Endothelial cell of umbilical vein (primary cell): Measurements from ENCODE around the gene NRBP1. TPM values are rescaled to one million over a fixed set of nuclear protein-coding genes. Genes with fewer than 3 reads are reported as not detected.

Experiments
- BruUV-seq: library from RNA; stranded (reverse); fragments of 400-500 nt; replicated peaks from 2 replicates; lab custom pipeline; 2021; lab: Mats Ljungman, UMichigan
- CTCF ChIA-PET: fragments of 300-600, 350-600 bp; sonication (Branson Sonifier 250); formaldehyde crosslinking; loops from one replicate; lab custom pipeline; 2021; ENCODE audit warnings: antibody characterized with exemption, inconsistent platforms; lab: Charles Lee
- POLR2A ChIA-PET: fragments of 300-600, 350-600 bp; sonication (Branson Sonifier 250); formaldehyde crosslinking; loops from one replicate; lab custom pipeline; 2021; ENCODE audit warnings: antibody characterized with exemption, inconsistent platforms; lab: Charles Lee
- DNase-seq: peaks from one replicate; pipeline ENCODE4 v3.0.0-alpha.2; 2011; ENCODE audit warnings: low read depth, low spot score
- FAIRE-seq: peaks from 2 replicates; lab custom pipeline; 2011; peaks lifted over from hg19 to GRCh38; lab: Jason Lieb, UNC
- H2AFZ ChIP-seq: 2 replicates; pipeline ENCODE4 v1.6.0; 2012; ENCODE audit warnings: low read depth, low read length, control low read depth, inconsistent platforms
- H3K27ac ChIP-seq: 2 replicates; pipeline ENCODE4 v1.5.1; 2011; ENCODE audit warnings: low read depth, mild to moderate bottlenecking, control low read depth, low read length, moderate library complexity; ENCODE audit not compliant: insufficient read depth
- H3K27me3 ChIP-seq, 2 experiments: 2 replicates each; pipeline versions ENCODE4 v1.6.0 to v1.6.1; 2011; ENCODE audit warnings: low read length in 2 of 2, mixed read lengths in 1 of 2; ENCODE audit not compliant: control insufficient read depth in 2 of 2, insufficient read depth in 2 of 2
- H3K36me3 ChIP-seq, 2 experiments: 2 replicates in 1 of 2; 3 replicates in 1 of 2; pipeline ENCODE4 v1.5.1; 2011; ENCODE audit warnings: low read length in 2 of 2, mild to moderate bottlenecking in 1 of 2, moderate library complexity in 1 of 2; ENCODE audit not compliant: control insufficient read depth in 2 of 2, insufficient read depth in 2 of 2; ENCODE audit errors: extremely low read depth in 1 of 2
- H3K4me1 ChIP-seq: 3 replicates; pipeline ENCODE4 v1.5.1; 2011; ENCODE audit warnings: mild to moderate bottlenecking, low read length; ENCODE audit not compliant: control insufficient read depth, insufficient read depth; ENCODE audit errors: extremely low read depth
- H3K4me2 ChIP-seq: 2 replicates; pipeline ENCODE4 v1.6.1; 2011; ENCODE audit warnings: low read length, control low read depth, mixed read lengths; ENCODE audit not compliant: insufficient read depth
- H3K4me3 ChIP-seq, 3 experiments: fragments of 200-600 bp in 1 of 3; sonication (generic), shearing (Covaris generic) in 1 of 3; replicated peaks in 1 of 3; 2 replicates each; pipeline ENCODE4 v1.5.1; 2011 to 2016; ENCODE audit warnings: control low read depth in 3 of 3, low read length in 3 of 3, mild to moderate bottlenecking in 2 of 3, inconsistent platforms in 1 of 3, low read depth in 1 of 3, moderate library complexity in 1 of 3; ENCODE audit not compliant: insufficient read depth in 1 of 3
- H3K79me2 ChIP-seq: 2 replicates; pipeline ENCODE4 v1.6.0; 2012; ENCODE audit warnings: low read length, inconsistent platforms; ENCODE audit not compliant: control insufficient read depth, insufficient read depth
- H3K9ac ChIP-seq: replicated peaks from 2 replicates; pipeline ENCODE3; 2011; ENCODE audit warnings: low read length, control low read depth; ENCODE audit not compliant: insufficient read depth; ENCODE audit errors: extremely low read depth
- H3K9me1 ChIP-seq: replicated peaks from 3 replicates; pipeline ENCODE4 v1.6.0; 2011; ENCODE audit warnings: mild to moderate bottlenecking, low read length; ENCODE audit not compliant: control insufficient read depth, insufficient read depth; ENCODE audit errors: extremely low read depth
- H3K9me3 ChIP-seq: replicated peaks from 2 replicates; pipeline ENCODE4 v1.5.1; 2012; ENCODE audit warnings: low read length, inconsistent platforms; ENCODE audit not compliant: control insufficient read depth, insufficient read depth
- H4K20me1 ChIP-seq: replicated peaks from 2 replicates; pipeline ENCODE3; 2011; ENCODE audit warnings: mild to moderate bottlenecking, low read length; ENCODE audit not compliant: control insufficient read depth, insufficient read depth; ENCODE audit errors: extremely low read depth
- CTCF ChIP-seq, 2 donors: IDR thresholded peaks; 1 replicate in 1 of 2; 2 replicates in 1 of 2; pipeline ENCODE4 v1.5.1; 2011; ENCODE audit warnings: low read length in 2 of 2, mild to moderate bottlenecking in 2 of 2, moderate library complexity in 2 of 2, control low read depth in 1 of 2, inconsistent platforms in 1 of 2, low read depth in 1 of 2; ENCODE audit not compliant: insufficient read depth in 1 of 2; ENCODE audit errors: extremely low read depth in 1 of 2
- EZH2 ChIP-seq: IDR thresholded peaks from 2 replicates; pipeline ENCODE4 v1.6.1; 2012; ENCODE audit warnings: borderline replicate concordance, low read depth, mild to moderate bottlenecking, moderate library complexity, low read length, inconsistent platforms; ENCODE audit not compliant: severe bottlenecking
- FOS ChIP-seq: IDR thresholded peaks from 2 replicates; pipeline ENCODE4 v1.6.1; 2011; ENCODE audit warnings: mild to moderate bottlenecking, low read length, moderate library complexity, borderline replicate concordance; ENCODE audit not compliant: insufficient read depth
- GATA2 ChIP-seq: IDR thresholded peaks from 2 replicates; pipeline ENCODE4 v1.7.0; 2011; ENCODE audit warnings: low read depth, mild to moderate bottlenecking, moderate library complexity, mixed read lengths, low read length; ENCODE audit not compliant: insufficient read length, insufficient read depth
- JUN ChIP-seq: IDR thresholded peaks from 2 replicates; pipeline ENCODE4 v1.6.1; 2011; ENCODE audit warnings: borderline replicate concordance, low read depth; ENCODE audit not compliant: insufficient read length, insufficient read depth
- MYC ChIP-seq: IDR thresholded peaks from one replicate; pipeline ENCODE4 v1.6.1; 2011; ENCODE audit warnings: mild to moderate bottlenecking, low read depth, low read length
- dilution Hi-C: fragments of 300-500 bp; cut with MboI; formaldehyde crosslinking; loops from one replicate; pipeline ENCODE4 v1.15.0; 2019; ENCODE audit warnings: low sequenced_read_pairs; ENCODE audit not compliant: extremely low pct_ligation_motif_present
- intact Hi-C: fragments of 100-400 bp; cut with micrococcal nuclease; formaldehyde crosslinking; loops from one replicate; pipeline ENCODE4 v1.10.0; 2022
- polyA plus RNA-seq, 4 experiments: library from polyadenylated mRNA; depleted of rRNA in 3 of 4; stranded (reverse) in 3 of 4; unstranded in 1 of 4; fragments of >200 nt; gene quantifications; 2 replicates each; pipeline versions ENCODE4 v1.2.1 to v1.2.3, GENCODE V29; 2011 to 2012; ENCODE audit warnings: missing spikeins in 1 of 4
- total RNA-seq: library from RNA; stranded (reverse); gene quantifications from 2 replicates; pipeline ENCODE4 v1.2.3, GENCODE V29; 2021
- TF ChIP-seq, protein P1 (sequence below): IDR thresholded peaks from 2 replicates; pipeline ENCODE4 v1.6.1; 2011; ENCODE audit not compliant: insufficient read depth, insufficient read length

The NRBP1 gene
- total and polyA plus RNA-seq, 2 donors (not counting 3 experiments of a cell fraction or from before 2014, with no cell fraction given), result 130 to 169 TPM

GRCh38 chr2:27398962-27399361 is 29.5 kb upstream of the NRBP1 start:
- no TSS peak for BruUV-seq
- Histone ChIP-seq H3K4me3 (no peak overlapping the region), H3K4me2 (no peak overlapping the region), H3K4me1 (no peaks in the 10 kb centered on the region), H3K9me1 (no peaks in the 10 kb centered on the region), H3K9ac (no peak overlapping the region), H3K9me3 (no peaks in the 10 kb centered on the region), H2AFZ (no peak overlapping the region), H3K36me3 (peaks cover 0 to 4% of the 10 kb centered on the region in 2 experiments), H3K79me2 (peaks cover 97% of the 10 kb centered on the region), H3K27ac (no peak overlapping the region), H4K20me1 (peaks cover 8% of the 10 kb centered on the region), H3K27me3 (no peaks in the 10 kb centered on the region)
- FAIRE-seq, result no peak
- dilution Hi-C loops (no loop called here), intact Hi-C loops (no loop called here)
- POLR2A ChIA-PET, result no interaction called here
- no peak for DNase-seq
- CTCF ChIA-PET, result interaction anchor here (1.5 kb wide), 1 partner anchor 9 kb away, joined by 4 read pairs; no protein-coding TSS in a partner anchor
- TF ChIP-seq, protein P1, sequence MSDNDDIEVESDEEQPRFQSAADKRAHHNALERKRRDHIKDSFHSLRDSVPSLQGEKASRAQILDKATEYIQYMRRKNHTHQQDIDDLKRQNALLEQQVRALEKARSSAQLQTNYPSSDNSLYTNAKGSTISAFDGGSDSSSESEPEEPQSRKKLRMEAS, result no peak
- TF ChIP-seq MYC (no peak), EZH2 (no peak), GATA2 (no peak), FOS (no peak), CTCF (IDR thresholded peaks at IDR 0.05; ENCODE audit: extremely low read depth in 1 of 2, insufficient read depth in 1 of 2, low read depth in 1 of 2, low read length in 2 of 2) (no peak), JUN (no peak)
